NCI-H2081 treated with DMSO at 0.1 percent for 48 hours (cell line): ENCODE measurements around the gene OR51B4.
"Not testable (repeated sequence)": the region's sequence is repeated elsewhere in the genome, so short reads cannot be mapped to it uniquely, and the experiment has no call there.

Experiments
- DNase-seq: peaks from one replicate; lab custom pipeline; 2025; lab: John Stamatoyannopoulos, UW

Gene OR51B4

DNA sequence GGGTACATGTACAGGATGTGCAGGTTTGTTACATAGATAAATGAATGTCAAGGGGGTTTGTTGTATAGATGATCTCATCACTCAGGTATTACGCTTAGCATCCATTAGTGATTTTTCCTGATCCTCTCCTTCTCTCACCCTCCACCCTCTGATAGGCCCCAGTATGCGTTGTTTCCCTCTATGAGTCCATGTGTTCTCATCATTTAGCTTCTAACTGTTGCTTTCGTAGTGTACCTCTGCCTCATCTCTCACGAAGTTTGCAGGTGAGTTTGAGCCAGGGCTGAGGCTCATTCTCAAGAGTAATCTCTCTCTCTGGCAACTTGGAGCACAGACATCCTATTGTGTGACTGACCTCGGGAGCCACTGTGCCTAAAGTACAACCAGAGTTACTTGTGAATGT is 27.4 kb downstream of the OR51B4 start:
- DNase-seq: no peak

DNA sequence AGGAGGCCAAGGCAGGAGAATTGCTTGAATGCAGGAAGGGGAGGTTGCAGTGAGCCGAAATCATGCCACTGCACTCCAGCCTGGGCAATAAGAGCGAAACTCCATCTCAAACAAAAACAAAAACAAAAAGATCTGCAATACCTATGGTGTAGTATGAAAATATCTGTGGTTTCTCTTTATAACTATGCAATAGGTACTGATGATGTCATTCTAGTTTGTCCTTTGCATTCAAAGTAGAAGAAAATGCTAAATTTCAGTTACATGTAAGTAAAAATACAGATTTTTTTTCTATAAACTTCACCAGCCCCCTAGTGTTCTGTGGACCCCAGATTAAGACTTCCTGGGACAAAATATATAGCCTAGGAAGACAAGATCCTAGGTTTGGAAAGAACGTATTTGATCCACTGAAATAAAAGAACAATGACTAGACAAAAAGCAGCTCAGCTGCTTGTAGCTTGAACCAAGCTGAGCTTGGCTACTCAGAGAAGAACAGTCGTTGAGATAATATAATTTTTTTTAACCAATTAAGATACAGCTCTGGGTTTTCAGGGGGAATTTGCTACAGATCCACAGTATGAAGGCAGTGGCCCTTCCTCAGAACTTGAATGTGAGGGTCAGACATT is 29.2 kb downstream of the OR51B4 start:
- no peak for DNase-seq

DNA sequence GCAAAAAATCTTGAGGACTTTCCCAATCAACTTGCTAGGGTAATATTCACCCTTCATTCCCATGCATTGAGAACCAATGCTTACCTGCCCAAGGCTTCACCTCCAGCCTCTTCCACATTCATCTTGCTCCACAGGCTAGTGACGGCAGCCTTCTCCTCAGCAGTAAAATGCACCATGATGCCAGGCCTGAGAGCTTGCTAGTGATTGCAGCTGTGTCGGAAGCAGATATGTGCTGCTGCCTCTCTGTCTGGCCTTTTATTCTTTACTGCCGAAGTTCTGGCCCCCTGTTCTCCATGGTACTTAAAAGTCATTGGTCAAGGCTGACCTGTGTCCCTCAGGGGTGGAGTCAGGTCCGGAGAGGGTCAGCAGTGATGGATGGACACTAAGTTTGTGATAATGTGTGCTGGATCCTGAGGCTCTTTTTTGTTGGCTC is 32.0 kb downstream of the OR51B4 start, which contains the start of gene HBE1:
Gene HBE1, minus strand, starts transcription at position 231 of the 433 bp plus-strand sequence. Its CDS starts 55 bp downstream, at position 176.
- DNase-seq: no peak

DNA sequence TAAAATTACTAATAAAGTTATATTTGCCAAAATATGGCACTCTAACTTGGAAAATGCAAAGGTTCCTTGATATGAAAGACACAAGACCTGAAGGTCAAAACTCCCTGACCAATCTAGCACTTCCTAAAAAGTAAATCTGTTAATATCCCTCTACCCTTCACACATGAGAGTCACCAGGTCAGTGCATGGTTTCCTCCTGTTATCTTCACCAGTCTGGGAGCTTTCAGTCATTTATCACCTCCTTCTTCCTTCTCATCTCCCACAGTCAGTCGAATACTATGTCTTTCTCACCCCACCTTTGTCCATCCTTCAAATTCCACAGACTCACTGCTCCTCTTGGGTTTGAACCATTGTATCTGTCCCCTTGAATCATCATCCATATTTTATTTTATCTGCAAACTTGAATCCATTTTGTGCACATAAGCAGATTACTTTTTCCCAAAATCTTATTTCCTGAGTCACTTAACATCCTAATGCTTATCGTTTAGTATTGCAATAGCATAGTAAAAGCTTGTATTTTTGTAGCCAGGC is 34.6 kb downstream of the OR51B4 start:
- no peak for DNase-seq

DNA sequence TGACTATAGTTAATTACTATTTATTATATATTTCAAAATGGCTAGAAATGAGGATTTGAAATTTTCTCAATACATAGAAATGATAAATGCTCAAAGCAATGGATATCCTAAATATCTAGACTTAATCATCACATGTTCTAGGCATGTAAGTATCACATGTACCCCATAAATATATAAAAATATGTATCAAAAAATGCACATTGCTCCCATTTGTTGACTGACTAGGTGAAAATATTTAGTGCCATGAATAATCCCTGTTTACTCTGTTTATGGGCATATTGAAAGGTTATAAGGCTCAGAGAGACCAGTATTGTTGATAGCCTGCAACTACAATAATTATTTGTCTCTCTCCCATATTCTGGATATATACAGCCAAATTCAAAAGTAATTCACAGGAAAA is 35.1 kb downstream of the OR51B4 start:
- DNase-seq: no peak

DNA sequence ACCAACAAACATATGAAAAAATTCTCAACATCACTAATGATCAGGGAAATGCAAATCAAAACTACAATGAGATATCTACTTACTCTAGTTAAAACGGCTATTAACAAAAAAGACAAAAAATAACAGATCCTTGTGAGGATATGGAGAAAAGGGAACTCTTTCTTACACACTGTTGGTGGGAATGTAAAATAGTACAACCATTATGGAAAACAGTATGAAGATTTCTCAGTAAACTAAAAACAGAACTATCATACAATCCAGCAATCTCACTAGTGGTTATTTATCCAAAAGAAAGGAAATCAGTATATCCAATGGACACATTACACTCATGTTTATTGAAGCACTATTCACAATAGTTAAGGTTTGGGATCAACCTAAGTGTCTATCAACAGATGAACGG is 35.9 kb downstream of the OR51B4 start:
- DNase-seq: no peak

DNA sequence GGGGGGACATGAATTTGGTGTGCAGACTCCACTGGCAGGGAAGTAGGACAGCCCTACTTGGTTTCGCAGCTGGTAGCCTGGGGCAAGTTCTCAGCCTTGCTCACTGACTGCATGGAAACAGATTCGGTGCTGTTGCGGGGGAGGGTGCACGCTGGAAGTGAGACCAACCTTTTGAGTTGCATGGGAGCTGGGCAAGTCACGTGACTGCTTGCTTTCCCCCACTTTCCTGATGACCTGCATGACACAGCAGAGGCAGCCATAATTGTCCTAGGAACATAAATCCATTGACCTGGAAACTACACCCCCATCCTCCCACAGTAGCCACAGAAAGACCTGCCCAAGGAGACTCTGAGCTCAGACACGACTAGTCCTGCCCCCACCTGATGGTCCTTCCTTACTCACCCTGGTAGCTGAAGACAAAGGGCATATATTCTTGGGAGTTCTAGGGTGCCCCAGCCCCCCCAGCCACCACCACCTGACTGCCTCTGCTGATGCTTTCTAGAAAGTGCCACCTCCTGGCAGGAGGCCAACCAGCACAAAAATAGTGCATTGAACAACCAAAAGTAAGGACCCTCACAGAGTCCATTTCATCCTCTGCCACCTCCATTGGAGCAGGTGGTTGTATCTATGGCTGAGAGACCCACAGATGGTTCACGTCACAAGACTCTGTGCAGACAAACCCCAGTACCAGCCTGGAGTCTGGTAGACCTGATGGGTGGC is 43.0 kb downstream of the OR51B4 start:
- no peak for DNase-seq

DNA sequence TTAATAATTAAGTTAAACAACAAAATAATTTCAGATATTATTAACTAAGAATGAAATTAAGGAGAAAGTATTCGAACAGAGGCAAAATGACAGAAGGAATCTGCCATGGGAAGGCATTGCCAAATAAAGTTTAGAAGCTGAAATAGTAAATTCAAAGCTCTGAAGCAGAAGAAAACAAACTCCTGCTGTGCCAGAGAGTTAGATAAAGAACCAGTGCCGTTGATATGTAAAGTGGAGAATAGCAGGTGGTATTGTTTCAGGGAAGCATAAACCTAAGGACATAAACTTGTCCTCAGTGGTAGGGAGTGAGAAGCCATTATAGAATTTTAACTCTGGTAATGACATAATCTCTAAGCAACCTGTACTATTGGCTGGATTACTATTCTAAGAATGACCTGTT is 44.5 kb downstream of the OR51B4 start:
- no peak for DNase-seq

DNA sequence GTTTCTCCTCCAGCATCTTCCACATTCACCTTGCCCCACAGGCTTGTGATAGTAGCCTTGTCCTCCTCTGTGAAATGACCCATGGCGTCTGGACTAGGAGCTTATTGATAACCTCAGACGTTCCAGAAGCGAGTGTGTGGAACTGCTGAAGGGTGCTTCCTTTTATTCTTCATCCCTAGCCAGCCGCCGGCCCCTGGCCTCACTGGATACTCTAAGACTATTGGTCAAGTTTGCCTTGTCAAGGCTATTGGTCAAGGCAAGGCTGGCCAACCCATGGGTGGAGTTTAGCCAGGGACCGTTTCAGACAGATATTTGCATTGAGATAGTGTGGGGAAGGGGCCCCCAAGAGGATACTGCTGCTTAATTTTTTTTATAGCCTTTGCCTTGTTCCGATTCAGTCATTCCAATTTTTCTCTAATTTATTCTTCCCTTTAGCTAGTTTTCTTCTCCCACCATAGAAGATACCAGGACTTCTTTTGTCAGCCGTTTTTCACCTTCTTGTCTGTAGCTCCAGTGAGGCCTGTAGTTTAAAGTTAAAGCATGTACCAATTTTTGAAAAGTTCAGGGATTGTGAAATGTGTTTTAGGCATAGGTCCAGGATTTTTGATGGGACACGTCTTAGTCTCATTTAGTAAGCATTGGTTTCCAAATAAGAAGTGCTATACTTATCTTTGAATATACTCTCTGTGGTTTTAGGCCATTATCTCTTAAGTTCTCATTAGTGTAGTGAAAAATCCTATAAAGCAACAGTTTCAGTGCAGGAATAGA is 46.9 kb downstream of the OR51B4 start, which contains the start of gene HBG2:
Gene HBG2, minus strand, starts transcription at position 136 of the 768 bp plus-strand sequence. Its CDS starts 53 bp downstream, at position 83.
- not testable (repeated sequence) for DNase-seq

DNA sequence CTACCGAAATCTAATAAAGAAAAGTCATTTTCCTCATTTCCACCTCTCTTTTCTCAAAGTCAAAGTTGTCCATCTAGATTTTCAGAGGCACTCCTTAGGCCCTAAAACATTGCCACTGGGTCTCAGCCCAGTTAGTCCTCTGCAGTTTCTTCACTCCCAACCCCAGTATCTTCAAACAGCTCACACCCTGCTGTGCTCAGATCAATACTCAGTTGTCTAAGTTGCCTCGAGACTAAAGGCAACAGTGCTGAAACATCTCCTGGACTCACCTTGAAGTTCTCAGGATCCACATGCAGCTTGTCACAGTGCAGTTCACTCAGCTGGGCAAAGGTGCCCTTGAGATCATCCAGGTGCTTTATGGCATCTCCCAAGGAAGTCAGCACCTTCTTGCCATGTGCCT is 47.7 kb downstream of the OR51B4 start:
- DNase-seq: not testable (repeated sequence)

DNA sequence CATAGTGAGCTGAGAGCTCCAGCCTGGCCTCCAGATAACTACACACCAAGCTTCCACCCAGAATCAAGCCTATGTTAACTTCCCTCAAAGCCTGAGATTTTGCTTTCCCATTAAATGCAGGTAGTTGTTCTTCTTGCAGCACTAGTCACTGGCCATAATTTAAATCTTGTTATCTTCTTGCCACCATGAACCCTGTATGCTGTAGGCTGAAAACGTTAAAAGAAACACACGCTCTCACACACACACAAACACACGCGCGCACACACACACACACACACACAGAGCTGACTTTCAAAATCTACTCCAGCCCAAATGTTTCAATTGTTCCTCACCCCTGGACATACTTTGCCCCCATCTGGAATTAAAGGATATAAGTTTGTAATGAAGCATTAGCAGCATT is 48.3 kb downstream of the OR51B4 start:
- DNase-seq: not testable (repeated sequence)

DNA sequence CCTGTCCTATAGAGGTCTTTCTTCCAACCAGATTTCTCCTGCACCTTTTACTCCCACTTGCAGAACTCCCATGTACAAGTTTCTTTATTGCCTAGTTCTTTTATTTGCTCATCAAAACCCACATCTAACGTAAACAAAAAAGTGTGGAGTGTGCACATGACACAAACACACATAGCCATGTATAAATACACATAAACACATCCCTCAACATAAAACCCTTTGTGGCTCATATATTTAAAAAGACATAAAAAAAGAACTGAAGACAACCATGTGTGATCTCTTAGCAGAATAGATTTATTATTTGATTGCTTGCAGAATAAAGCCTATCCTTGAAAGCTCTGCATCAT is 48.9 kb downstream of the OR51B4 start:
- no peak for DNase-seq

DNA sequence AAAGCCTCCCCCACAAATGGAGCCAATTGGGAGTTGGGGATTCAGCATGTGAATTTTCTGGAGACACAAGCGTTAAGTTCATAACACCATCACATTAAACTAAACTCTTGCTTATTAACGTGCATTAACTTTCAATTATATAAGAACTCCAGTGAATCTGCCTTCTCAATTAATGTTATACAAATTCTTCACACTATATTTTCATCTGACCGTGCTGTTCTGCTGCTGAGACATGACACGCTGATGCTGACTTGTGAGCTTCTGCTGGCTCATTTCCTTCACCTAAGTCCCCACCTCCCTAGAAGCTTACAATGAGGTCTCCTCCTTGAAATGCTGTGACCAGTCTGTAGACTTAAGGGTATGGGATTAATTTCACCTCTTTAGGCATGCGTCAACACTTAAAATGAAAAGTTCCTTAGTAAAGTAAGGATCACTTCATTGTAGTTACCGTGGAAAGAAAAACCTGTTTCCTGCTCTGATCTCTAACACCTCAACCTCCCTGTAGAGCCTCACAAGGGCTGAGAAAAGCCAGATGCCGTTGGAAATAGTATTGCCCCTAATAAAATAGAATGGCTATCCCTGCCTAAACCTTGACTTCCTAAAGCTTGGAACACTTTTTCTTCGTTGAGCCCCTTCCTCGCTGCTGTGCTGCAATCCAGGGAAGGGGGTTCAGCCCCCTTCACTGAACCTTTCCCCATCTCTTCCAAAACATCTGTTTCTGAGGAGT is 49.4 kb downstream of the OR51B4 start:
- DNase-seq: no peak

DNA sequence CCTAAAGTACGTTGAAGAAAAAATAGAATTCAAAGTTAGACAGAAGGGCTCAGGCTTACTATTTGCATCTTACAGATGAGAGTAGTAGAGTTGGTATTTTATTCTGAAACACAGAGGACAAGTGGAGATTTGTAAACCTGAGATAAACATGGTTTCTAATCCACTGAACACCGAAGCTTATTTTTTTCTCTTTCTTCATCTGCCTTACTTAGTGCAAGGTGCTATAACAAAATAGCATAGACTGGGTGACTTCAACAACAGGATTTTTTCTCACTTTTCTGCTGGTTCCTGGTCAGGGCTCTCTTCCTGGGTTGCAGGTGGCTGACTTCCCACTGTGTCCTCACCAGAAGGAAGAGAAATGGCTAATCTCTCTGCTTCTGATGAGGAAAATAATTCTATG is 50.0 kb downstream of the OR51B4 start:
- no peak for DNase-seq
